Measurements from ENCODE around the gene TSR2.

The TSR2 gene

GRCh38 chrX:54479136-54480111 is 39.2 kb downstream of the TSR2 start:
- peak overlapping the region; percentile 63 for H3K27ac ChIP-seq (ENCODE audit: low read depth, low read length, poor library complexity, severe bottlenecking)

GRCh38 chrX:54482839-54483593 is 42.8 kb downstream of the TSR2 start:
- Histone ChIP-seq H3K4me2 (ENCODE audit: low read length) (no peak overlapping the region), H3K27ac (ENCODE audit: low read depth, low read length, poor library complexity, severe bottlenecking) (no peak overlapping the region)
- TF ChIP-seq EZH2 (IDR thresholded peaks at IDR 0.05; ENCODE audit: borderline replicate concordance, low read length) (no peak), CTCF (IDR thresholded peaks at IDR 0.05; ENCODE audit: low read length) (no peak)

More at GRCh38 chrX:54479136-54480111, 39.2 kb downstream of the TSR2 start:
- H3F3A ChIP-seq (ENCODE audit: insufficient read depth, low read length), result no peaks in the 10 kb centered on the region
- peaks cover 19% of the 10 kb centered on the region for H3K4me1 ChIP-seq (ENCODE audit: insufficient read depth, low read length, severe bottlenecking)
- H3K27me3 ChIP-seq (ENCODE audit: insufficient read depth, low read length), result no peaks in the 10 kb centered on the region
- H3K4me2 ChIP-seq (ENCODE audit: low read length), result peak overlapping the region; percentile 29; the same call in 1 of the 2 replicates
- H3K9me3 ChIP-seq (ENCODE audit: low read length), result no peaks in the 10 kb centered on the region
- H3K9ac ChIP-seq (ENCODE audit: low read length), result no peak overlapping the region; the same call in 1 of the 2 replicates
- H2AFZ ChIP-seq (ENCODE audit: low read length), result no peak overlapping the region
- H3K79me2 ChIP-seq (ENCODE audit: insufficient read depth, low read length), result no peaks in the 10 kb centered on the region
- no peak overlapping the region for H3K4me3 ChIP-seq (ENCODE audit: low read depth, low read length, poor library complexity, severe bottlenecking)
- H4K20me1 ChIP-seq (ENCODE audit: insufficient read depth, low read length), result no peaks in the 10 kb centered on the region
- no peaks in the 10 kb centered on the region for H3K9me2 ChIP-seq (ENCODE audit: low read depth, low read length)
- H3K36me3 ChIP-seq (ENCODE audit: insufficient read depth, low read length), result no peaks in the 10 kb centered on the region
- no peak for TF ChIP-seq CTCF (IDR thresholded peaks at IDR 0.05; ENCODE audit: low read length)
- no peak for TF ChIP-seq EZH2 (IDR thresholded peaks at IDR 0.05; ENCODE audit: borderline replicate concordance, low read length)

GRCh38 chrX:54483946-54484345 is 43.7 kb downstream of the TSR2 start:
- Histone ChIP-seq H3K36me3 (ENCODE audit: insufficient read depth, low read length) (no peaks in the 10 kb centered on the region), H3K27ac (ENCODE audit: low read depth, low read length, poor library complexity, severe bottlenecking) (no peak overlapping the region), H3K9me2 (ENCODE audit: low read depth, low read length) (no peaks in the 10 kb centered on the region), H3F3A (ENCODE audit: insufficient read depth, low read length) (no peaks in the 10 kb centered on the region), H2AFZ (ENCODE audit: low read length) (no peak overlapping the region), H4K20me1 (ENCODE audit: insufficient read depth, low read length) (no peaks in the 10 kb centered on the region), H3K4me2 (ENCODE audit: low read length) (no peak overlapping the region), H3K4me3 (ENCODE audit: low read depth, low read length, poor library complexity, severe bottlenecking) (no peak overlapping the region), H3K9me3 (ENCODE audit: low read length) (no peaks in the 10 kb centered on the region), H3K4me1 (ENCODE audit: insufficient read depth, low read length, severe bottlenecking) (peaks cover 16% of the 10 kb centered on the region), H3K27me3 (ENCODE audit: insufficient read depth, low read length) (no peaks in the 10 kb centered on the region), H3K9ac (ENCODE audit: low read length) (no peak overlapping the region), H3K79me2 (ENCODE audit: insufficient read depth, low read length) (no peaks in the 10 kb centered on the region)
- TF ChIP-seq EZH2 (IDR thresholded peaks at IDR 0.05; ENCODE audit: borderline replicate concordance, low read length), result no peak
- TF ChIP-seq CTCF (IDR thresholded peaks at IDR 0.05; ENCODE audit: low read length), result no peak

More at GRCh38 chrX:54482839-54483593, 42.8 kb downstream of the TSR2 start:
- peaks cover 19% of the 10 kb centered on the region for H3K4me1 ChIP-seq (ENCODE audit: insufficient read depth, low read length, severe bottlenecking)
- no peaks in the 10 kb centered on the region for H3K27me3 ChIP-seq (ENCODE audit: insufficient read depth, low read length)
- no peaks in the 10 kb centered on the region for H3F3A ChIP-seq (ENCODE audit: insufficient read depth, low read length)
- H3K36me3 ChIP-seq (ENCODE audit: insufficient read depth, low read length), result no peaks in the 10 kb centered on the region
- no peaks in the 10 kb centered on the region for H3K9me3 ChIP-seq (ENCODE audit: low read length)
- no peak overlapping the region for H3K9ac ChIP-seq (ENCODE audit: low read length)
- no peaks in the 10 kb centered on the region for H4K20me1 ChIP-seq (ENCODE audit: insufficient read depth, low read length)
- H3K79me2 ChIP-seq (ENCODE audit: insufficient read depth, low read length), result no peaks in the 10 kb centered on the region
- no peak overlapping the region for H3K4me3 ChIP-seq (ENCODE audit: low read depth, low read length, poor library complexity, severe bottlenecking)
- H3K9me2 ChIP-seq (ENCODE audit: low read depth, low read length), result no peaks in the 10 kb centered on the region
- no peak overlapping the region for H2AFZ ChIP-seq (ENCODE audit: low read length)
